ENCODE results near the gene WDR44.

GRCh38 chrX:118353081-118353850, 7.4 kb downstream of the WDR44 start:
- TF ChIP-seq EZH2 (IDR thresholded peaks at IDR 0.05; ENCODE audit: borderline replicate concordance, low read depth, low read length, poor library complexity, severe bottlenecking) = no peak
- no peak for TF ChIP-seq CTCF (conservative IDR thresholded peaks at IDR 0.05; ENCODE audit: low read depth, low read length)
